Endothelial cell of umbilical vein (primary cell): Measurements from ENCODE around the gene BCCIP. TPM values are rescaled to one million over a fixed set of nuclear protein-coding genes. Genes with fewer than 3 reads are reported as not detected.

ENCODE experiments used
- BruUV-seq: library from RNA; stranded (reverse); fragments of 400-500 nt; replicated peaks from 2 replicates; lab custom pipeline; 2021; lab: Mats Ljungman, UMichigan
- CTCF ChIA-PET: fragments of 300-600, 350-600 bp; sonication (Branson Sonifier 250); formaldehyde crosslinking; loops from one replicate; lab custom pipeline; 2021; ENCODE audit warnings: antibody characterized with exemption, inconsistent platforms; lab: Charles Lee
- POLR2A ChIA-PET: fragments of 300-600, 350-600 bp; sonication (Branson Sonifier 250); formaldehyde crosslinking; loops from one replicate; lab custom pipeline; 2021; ENCODE audit warnings: antibody characterized with exemption, inconsistent platforms; lab: Charles Lee
- DNase-seq: peaks from one replicate; pipeline ENCODE4 v3.0.0-alpha.2; 2011; ENCODE audit warnings: low read depth, low spot score
- FAIRE-seq: peaks from 2 replicates; lab custom pipeline; 2011; peaks lifted over from hg19 to GRCh38; lab: Jason Lieb, UNC
- H2AFZ ChIP-seq: 2 replicates; pipeline ENCODE4 v1.6.0; 2012; ENCODE audit warnings: low read depth, low read length, control low read depth, inconsistent platforms
- H3K27ac ChIP-seq: 2 replicates; pipeline ENCODE4 v1.5.1; 2011; ENCODE audit warnings: low read depth, mild to moderate bottlenecking, control low read depth, low read length, moderate library complexity; ENCODE audit not compliant: insufficient read depth
- H3K27me3 ChIP-seq, 2 experiments: 2 replicates each; pipeline versions ENCODE4 v1.6.0 to v1.6.1; 2011; ENCODE audit warnings: low read length in 2 of 2, mixed read lengths in 1 of 2; ENCODE audit not compliant: control insufficient read depth in 2 of 2, insufficient read depth in 2 of 2
- H3K36me3 ChIP-seq, 2 experiments: 2 replicates in 1 of 2; 3 replicates in 1 of 2; pipeline ENCODE4 v1.5.1; 2011; ENCODE audit warnings: low read length in 2 of 2, mild to moderate bottlenecking in 1 of 2, moderate library complexity in 1 of 2; ENCODE audit not compliant: control insufficient read depth in 2 of 2, insufficient read depth in 2 of 2; ENCODE audit errors: extremely low read depth in 1 of 2
- H3K4me1 ChIP-seq: 3 replicates; pipeline ENCODE4 v1.5.1; 2011; ENCODE audit warnings: mild to moderate bottlenecking, low read length; ENCODE audit not compliant: control insufficient read depth, insufficient read depth; ENCODE audit errors: extremely low read depth
- H3K4me2 ChIP-seq: 2 replicates; pipeline ENCODE4 v1.6.1; 2011; ENCODE audit warnings: low read length, control low read depth, mixed read lengths; ENCODE audit not compliant: insufficient read depth
- H3K4me3 ChIP-seq, 3 experiments: fragments of 200-600 bp in 1 of 3; sonication (generic), shearing (Covaris generic) in 1 of 3; replicated peaks in 1 of 3; 2 replicates each; pipeline ENCODE4 v1.5.1; 2011 to 2016; ENCODE audit warnings: control low read depth in 3 of 3, low read length in 3 of 3, mild to moderate bottlenecking in 2 of 3, inconsistent platforms in 1 of 3, low read depth in 1 of 3, moderate library complexity in 1 of 3; ENCODE audit not compliant: insufficient read depth in 1 of 3
- H3K79me2 ChIP-seq: 2 replicates; pipeline ENCODE4 v1.6.0; 2012; ENCODE audit warnings: low read length, inconsistent platforms; ENCODE audit not compliant: control insufficient read depth, insufficient read depth
- H3K9ac ChIP-seq: replicated peaks from 2 replicates; pipeline ENCODE3; 2011; ENCODE audit warnings: low read length, control low read depth; ENCODE audit not compliant: insufficient read depth; ENCODE audit errors: extremely low read depth
- H3K9me1 ChIP-seq: replicated peaks from 3 replicates; pipeline ENCODE4 v1.6.0; 2011; ENCODE audit warnings: mild to moderate bottlenecking, low read length; ENCODE audit not compliant: control insufficient read depth, insufficient read depth; ENCODE audit errors: extremely low read depth
- H3K9me3 ChIP-seq: replicated peaks from 2 replicates; pipeline ENCODE4 v1.5.1; 2012; ENCODE audit warnings: low read length, inconsistent platforms; ENCODE audit not compliant: control insufficient read depth, insufficient read depth
- H4K20me1 ChIP-seq: replicated peaks from 2 replicates; pipeline ENCODE3; 2011; ENCODE audit warnings: mild to moderate bottlenecking, low read length; ENCODE audit not compliant: control insufficient read depth, insufficient read depth; ENCODE audit errors: extremely low read depth
- EZH2 ChIP-seq: IDR thresholded peaks from 2 replicates; pipeline ENCODE4 v1.6.1; 2012; ENCODE audit warnings: borderline replicate concordance, low read depth, mild to moderate bottlenecking, moderate library complexity, low read length, inconsistent platforms; ENCODE audit not compliant: severe bottlenecking
- FOS ChIP-seq: IDR thresholded peaks from 2 replicates; pipeline ENCODE4 v1.6.1; 2011; ENCODE audit warnings: mild to moderate bottlenecking, low read length, moderate library complexity, borderline replicate concordance; ENCODE audit not compliant: insufficient read depth
- GATA2 ChIP-seq: IDR thresholded peaks from 2 replicates; pipeline ENCODE4 v1.7.0; 2011; ENCODE audit warnings: low read depth, mild to moderate bottlenecking, moderate library complexity, mixed read lengths, low read length; ENCODE audit not compliant: insufficient read length, insufficient read depth
- JUN ChIP-seq: IDR thresholded peaks from 2 replicates; pipeline ENCODE4 v1.6.1; 2011; ENCODE audit warnings: borderline replicate concordance, low read depth; ENCODE audit not compliant: insufficient read length, insufficient read depth
- MYC ChIP-seq: IDR thresholded peaks from one replicate; pipeline ENCODE4 v1.6.1; 2011; ENCODE audit warnings: mild to moderate bottlenecking, low read depth, low read length
- POLR2A ChIP-seq: IDR thresholded peaks from 2 replicates; pipeline ENCODE4 v1.6.1; 2012; ENCODE audit warnings: low read depth, mild to moderate bottlenecking, control low read depth, low read length
- POLR2AphosphoS5 ChIP-seq: IDR thresholded peaks from 2 replicates; pipeline ENCODE4 v1.6.1; 2012; ENCODE audit warnings: low read depth, mild to moderate bottlenecking, control low read depth, low read length, moderate library complexity; ENCODE audit not compliant: insufficient read depth
- dilution Hi-C: fragments of 300-500 bp; cut with MboI; formaldehyde crosslinking; loops from one replicate; pipeline ENCODE4 v1.15.0; 2019; ENCODE audit warnings: low sequenced_read_pairs; ENCODE audit not compliant: extremely low pct_ligation_motif_present
- intact Hi-C: fragments of 100-400 bp; cut with micrococcal nuclease; formaldehyde crosslinking; loops from one replicate; pipeline ENCODE4 v1.10.0; 2022
- polyA plus RNA-seq, 4 experiments: library from polyadenylated mRNA; depleted of rRNA in 3 of 4; stranded (reverse) in 3 of 4; unstranded in 1 of 4; fragments of >200 nt; gene quantifications; 2 replicates each; pipeline versions ENCODE4 v1.2.1 to v1.2.3, GENCODE V29; 2011 to 2012; ENCODE audit warnings: missing spikeins in 1 of 4
- total RNA-seq: library from RNA; stranded (reverse); gene quantifications from 2 replicates; pipeline ENCODE4 v1.2.3, GENCODE V29; 2021
- TF ChIP-seq, protein P1 (sequence below), 2 donors: IDR thresholded peaks; 1 replicate in 1 of 2; 2 replicates in 1 of 2; pipeline ENCODE4 v1.5.1; 2011; ENCODE audit warnings: low read length in 2 of 2, mild to moderate bottlenecking in 2 of 2, moderate library complexity in 2 of 2, control low read depth in 1 of 2, inconsistent platforms in 1 of 2, low read depth in 1 of 2; ENCODE audit not compliant: insufficient read depth in 1 of 2; ENCODE audit errors: extremely low read depth in 1 of 2
- TF ChIP-seq, protein P2 (sequence below): IDR thresholded peaks from 2 replicates; pipeline ENCODE4 v1.6.1; 2011; ENCODE audit not compliant: insufficient read depth, insufficient read length

Gene BCCIP
- total and polyA plus RNA-seq, 2 donors (not counting 3 experiments of a cell fraction or from before 2014, with no cell fraction given): 14.5 to 73.5 TPM

DNA sequence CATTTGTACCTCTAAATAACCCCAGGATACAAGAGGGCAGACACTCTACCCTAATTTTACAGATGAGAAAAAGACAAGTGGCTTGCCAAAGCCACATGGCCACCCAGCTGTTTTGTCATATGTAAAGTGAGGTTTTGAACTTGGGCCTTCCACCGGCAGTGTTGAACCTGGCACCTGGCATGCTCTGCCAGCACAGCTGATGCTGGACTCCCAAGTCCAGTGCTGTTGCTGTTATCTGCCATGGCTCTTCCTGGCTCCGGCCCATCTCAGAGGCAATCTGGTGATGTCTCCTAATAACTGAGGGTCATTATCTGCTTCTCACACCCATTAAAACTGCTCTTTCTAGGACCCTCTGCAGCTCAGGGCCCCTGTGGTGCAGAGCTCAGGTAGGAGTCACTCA is 25.0 kb downstream of the BCCIP start:
- POLR2A ChIA-PET: no interaction called here
- Histone ChIP-seq H3K4me2 (no peak overlapping the region), H3K9me3 (no peaks in the 10 kb centered on the region), H2AFZ (no peak overlapping the region), H3K9me1 (no peaks in the 10 kb centered on the region), H3K9ac (no peak overlapping the region), H3K4me3 (no peak overlapping the region), H3K4me1 (no peaks in the 10 kb centered on the region), H4K20me1 (no peaks in the 10 kb centered on the region), H3K36me3 (peaks cover 4% of the 10 kb centered on the region in 2 experiments), H3K27me3 (no peaks in the 10 kb centered on the region), H3K79me2 (no peaks in the 10 kb centered on the region), H3K27ac (no peak overlapping the region)
- CTCF ChIA-PET: no interaction called here
- BruUV-seq: no TSS peak
- dilution Hi-C loops: no loop called here
- intact Hi-C loops: no loop called here
- FAIRE-seq (no peak), DNase-seq (no peak)
- TF ChIP-seq, protein P1, sequence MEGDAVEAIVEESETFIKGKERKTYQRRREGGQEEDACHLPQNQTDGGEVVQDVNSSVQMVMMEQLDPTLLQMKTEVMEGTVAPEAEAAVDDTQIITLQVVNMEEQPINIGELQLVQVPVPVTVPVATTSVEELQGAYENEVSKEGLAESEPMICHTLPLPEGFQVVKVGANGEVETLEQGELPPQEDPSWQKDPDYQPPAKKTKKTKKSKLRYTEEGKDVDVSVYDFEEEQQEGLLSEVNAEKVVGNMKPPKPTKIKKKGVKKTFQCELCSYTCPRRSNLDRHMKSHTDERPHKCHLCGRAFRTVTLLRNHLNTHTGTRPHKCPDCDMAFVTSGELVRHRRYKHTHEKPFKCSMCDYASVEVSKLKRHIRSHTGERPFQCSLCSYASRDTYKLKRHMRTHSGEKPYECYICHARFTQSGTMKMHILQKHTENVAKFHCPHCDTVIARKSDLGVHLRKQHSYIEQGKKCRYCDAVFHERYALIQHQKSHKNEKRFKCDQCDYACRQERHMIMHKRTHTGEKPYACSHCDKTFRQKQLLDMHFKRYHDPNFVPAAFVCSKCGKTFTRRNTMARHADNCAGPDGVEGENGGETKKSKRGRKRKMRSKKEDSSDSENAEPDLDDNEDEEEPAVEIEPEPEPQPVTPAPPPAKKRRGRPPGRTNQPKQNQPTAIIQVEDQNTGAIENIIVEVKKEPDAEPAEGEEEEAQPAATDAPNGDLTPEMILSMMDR (IDR thresholded peaks at IDR 0.05; ENCODE audit: extremely low read depth in 1 of 2, insufficient read depth in 1 of 2, low read depth in 1 of 2, low read length in 2 of 2): no peak
- TF ChIP-seq EZH2: no peak
- no peak for TF ChIP-seq POLR2A
- TF ChIP-seq JUN: no peak
- TF ChIP-seq, protein P2, sequence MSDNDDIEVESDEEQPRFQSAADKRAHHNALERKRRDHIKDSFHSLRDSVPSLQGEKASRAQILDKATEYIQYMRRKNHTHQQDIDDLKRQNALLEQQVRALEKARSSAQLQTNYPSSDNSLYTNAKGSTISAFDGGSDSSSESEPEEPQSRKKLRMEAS: no peak
- no peak for TF ChIP-seq MYC
- TF ChIP-seq FOS: no peak
- TF ChIP-seq POLR2AphosphoS5: no peak
- TF ChIP-seq GATA2: no peak
